GM18868 (cell line): ENCODE results near the gene THRB.
"Not testable (repeated sequence)": the region's sequence is repeated elsewhere in the genome, so short reads cannot be mapped to it uniquely, and the experiment has no call there.

ENCODE experiments used
- ATAC-seq: cut with Tn5 transposase; IDR thresholded peaks from one replicate; pipeline ENCODE4 v1.9.1; 2021; ENCODE audit warnings: mild to moderate bottlenecking, moderate library complexity; ENCODE audit not compliant: unreplicated experiment

The THRB gene

GRCh38 chr3:24128199-24129005, 366.2 kb downstream of the THRB start:
- ATAC-seq, result no peak

- no peak for ATAC-seq
These were observed 371.1 kb downstream of the THRB start for GRCh38 chr3:24123596-24123995.

- ATAC-seq, result no peak
These were observed 374.2 kb downstream of the THRB start for GRCh38 chr3:24120434-24120833.

GRCh38 chr3:24119321-24119751, 375.3 kb downstream of the THRB start:
- ATAC-seq, result no peak

GRCh38 chr3:24117508-24117907, 377.1 kb downstream of the THRB start:
- ATAC-seq, result no peak

- ATAC-seq, result no peak
These were observed 382.9 kb downstream of the THRB start for GRCh38 chr3:24111711-24112110.

- no peak for ATAC-seq
These were observed 384.6 kb downstream of the THRB start for GRCh38 chr3:24110051-24110450.

- no peak for ATAC-seq
These were observed 392.9 kb downstream of the THRB start for GRCh38 chr3:24101676-24102168.

GRCh38 chr3:24100696-24101402, 393.8 kb downstream of the THRB start:
- no peak for ATAC-seq

GRCh38 chr3:24096695-24097290, 397.9 kb downstream of the THRB start:
- ATAC-seq, result no peak

GRCh38 chr3:24096271-24096670, 398.4 kb downstream of the THRB start:
- no peak for ATAC-seq

GRCh38 chr3:24094818-24095217, 399.8 kb downstream of the THRB start:
- ATAC-seq, result not testable (repeated sequence)

- ATAC-seq, result peak; percentile 82
These were observed 405.9 kb downstream of the THRB start for GRCh38 chr3:24088782-24089181.

GRCh38 chr3:24087469-24087868, 407.2 kb downstream of the THRB start:
- no peak for ATAC-seq

GRCh38 chr3:24086617-24087404, 407.8 kb downstream of the THRB start:
- no peak for ATAC-seq

GRCh38 chr3:24086206-24086605, 408.4 kb downstream of the THRB start:
- no peak for ATAC-seq

GRCh38 chr3:24072193-24072592, 422.5 kb downstream of the THRB start:
- ATAC-seq, result no peak

- no peak for ATAC-seq
These were observed 425.6 kb downstream of the THRB start for GRCh38 chr3:24069045-24069444.

- no peak for ATAC-seq
These were observed 427.2 kb downstream of the THRB start for GRCh38 chr3:24067483-24067882.
